Natural killer cell (primary cell): ENCODE results near the gene CEP131. TPM values are rescaled to one million over a fixed set of nuclear protein-coding genes. Genes with fewer than 3 reads are reported as not detected.

Experiments
- ATAC-seq, 3 donors: fragments of 150-1000 bp in 2 of 3; fragments of 200-7000 bp in 1 of 3; cut with Tn5 transposase; 1 replicate in 1 of 3; 2 replicates in 2 of 3; pipeline ENCODE4 v1.10.0; 2021; ENCODE audit warnings: mild to moderate bottlenecking in 2 of 3, moderate library complexity in 2 of 3
- DNase-seq, 2 donors: peaks; one replicate each; pipeline versions ENCODE4 v3.0.0 to v3.0.0-alpha.2; 2013 to 2021; ENCODE audit warnings: mixed read lengths in 1 of 2
- H3K27ac ChIP-seq: one replicate; pipeline ENCODE4 v1.5.1; 2013; ENCODE audit warnings: mild to moderate bottlenecking, low read length
- H3K27me3 ChIP-seq: one replicate; pipeline ENCODE4 v1.6.1; 2013; ENCODE audit warnings: low read length; ENCODE audit not compliant: control insufficient read depth, insufficient read depth
- H3K36me3 ChIP-seq: one replicate; pipeline ENCODE4 v1.6.1; 2013; ENCODE audit warnings: low read length; ENCODE audit not compliant: control insufficient read depth, insufficient read depth
- H3K4me1 ChIP-seq: one replicate; pipeline ENCODE4 v1.6.1; 2013; ENCODE audit warnings: low read length; ENCODE audit not compliant: control insufficient read depth, insufficient read depth
- H3K4me3 ChIP-seq: one replicate; pipeline ENCODE4 v1.5.1; 2013; ENCODE audit warnings: low read length
- H3K9me3 ChIP-seq: one replicate; pipeline ENCODE4 v1.6.1; 2013; ENCODE audit warnings: low read length; ENCODE audit not compliant: control insufficient read depth, insufficient read depth
- H3K27ac Mint-ChIP-seq, 2 donors: one replicate each; pipeline ENCODE4 v1.8.0; 2022; ENCODE audit warnings: mild to moderate bottlenecking in 2 of 2, mixed read lengths in 2 of 2, moderate library complexity in 1 of 2
- H3K27me3 Mint-ChIP-seq, 2 donors: one replicate each; pipeline ENCODE4 v1.8.0; 2022; ENCODE audit warnings: low read depth in 2 of 2, mixed read lengths in 2 of 2
- H3K36me3 Mint-ChIP-seq: one replicate; pipeline ENCODE4 v1.8.0; 2022; ENCODE audit warnings: mixed read lengths
- H3K4me1 Mint-ChIP-seq, 2 donors: one replicate each; pipeline ENCODE4 v1.8.0; 2022; ENCODE audit warnings: mixed read lengths in 2 of 2
- H3K4me3 Mint-ChIP-seq: one replicate; pipeline ENCODE4 v1.8.0; 2022; ENCODE audit warnings: mild to moderate bottlenecking, moderate library complexity, mixed read lengths
- H3K9me3 Mint-ChIP-seq, 2 donors: one replicate each; pipeline ENCODE4 v1.8.0; 2022; ENCODE audit warnings: mixed read lengths in 2 of 2
- WGBS: methylation state at CpG from one replicate; pipeline ENCODE4 v1.1.7; 2013; ENCODE audit warnings: missing lambda C conversion rate; ENCODE audit not compliant: insufficient coverage; 5-methylcytosine and 5-hydroxymethylcytosine counted together
- intact Hi-C: fragments of 100-400 bp; cut with micrococcal nuclease; formaldehyde crosslinking; loops from one replicate; pipeline ENCODE4 v1.14.2; 2022
- total RNA-seq, 4 donors: library from RNA; stranded (reverse); fragments of 120-200 nt in 1 of 4; gene quantifications; one replicate each; pipeline versions ENCODE4 v1.2.3 to v1.2.4, GENCODE V29; 2013 to 2022
- TF ChIP-seq, protein P1 (sequence below): fragments of 200-600 bp; IDR thresholded peaks from one replicate; pipeline ENCODE4 v1.8.0; 2022; ENCODE audit warnings: antibody characterized with exemption

The CEP131 gene
- total RNA-seq, 3 donors from 2014 or later (not counting 1 experiment from before 2014, with no cell fraction given) = 9.9 to 11.4 (median 10.0) TPM

DNA sequence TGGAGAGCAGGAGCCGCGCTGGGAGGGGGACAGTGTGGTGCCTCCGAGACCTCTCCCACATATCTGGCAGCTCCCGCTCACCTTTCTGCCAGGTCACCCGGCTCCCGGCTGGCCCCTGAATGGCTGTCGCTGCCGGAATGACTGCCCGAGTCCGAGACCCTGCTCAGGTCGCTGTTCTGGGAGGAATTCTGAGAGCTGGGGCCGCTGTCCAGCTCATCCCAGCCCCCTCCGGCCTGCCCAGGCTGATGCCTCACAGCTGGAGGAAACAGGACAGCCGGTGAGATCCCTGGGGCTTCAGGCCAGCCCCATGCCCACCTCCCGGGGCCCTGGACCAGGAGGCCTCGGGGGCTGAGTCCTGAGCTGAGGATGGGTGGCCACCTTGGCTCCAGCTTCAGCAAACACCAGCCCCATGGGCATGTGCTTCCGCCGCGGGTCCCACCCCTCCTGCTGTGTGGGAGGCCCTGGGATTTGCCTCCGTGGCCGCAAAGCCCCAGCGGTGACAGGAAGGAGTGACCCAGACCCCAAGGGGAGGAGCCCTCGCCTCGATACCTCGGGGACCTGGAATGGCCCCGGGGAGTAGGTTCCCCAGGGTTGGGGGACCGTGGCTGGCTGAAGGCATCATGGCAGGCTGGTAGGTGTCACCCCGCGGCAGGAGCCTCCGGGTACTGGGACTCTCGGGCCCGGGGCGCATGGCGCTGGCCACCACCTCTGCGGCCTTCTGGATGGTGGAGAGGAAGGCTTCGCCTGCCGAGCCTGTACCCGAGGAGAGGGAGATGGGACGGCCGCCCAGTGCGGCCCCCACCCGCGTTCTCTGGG, 9.2 kb upstream of the CEP131 start:
- H3K27ac Mint-ChIP-seq = no peak overlapping the region
- WGBS = 96% methylated on average over 43 of the region's 43 CpGs

DNA sequence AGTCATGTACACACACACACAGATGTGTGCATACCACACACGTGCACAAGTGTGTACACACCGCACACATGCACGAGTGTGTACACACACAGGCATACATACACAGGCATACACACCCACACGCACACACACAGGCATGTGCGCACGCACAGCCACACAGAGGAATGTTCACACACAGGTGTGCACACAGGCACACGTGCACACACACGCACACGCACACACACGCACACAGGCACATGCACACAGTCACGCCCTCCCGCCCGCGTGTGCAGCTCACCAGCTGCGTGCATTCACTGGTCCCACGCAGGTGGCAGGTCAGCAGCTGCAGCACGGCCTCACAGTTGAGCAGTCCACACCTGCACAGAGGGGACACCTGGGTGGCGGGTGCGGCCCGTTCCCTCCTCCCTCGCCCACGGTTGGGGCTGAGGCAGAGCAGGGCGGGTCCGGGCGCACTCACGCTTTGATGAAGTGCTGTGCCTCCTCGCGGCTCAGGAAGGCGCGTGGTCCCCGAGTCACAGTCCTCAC, 8.4 kb upstream of the CEP131 start:
- no peaks in the 10 kb centered on the region for H3K27me3 Mint-ChIP-seq
- Histone ChIP-seq H3K27me3 (no peaks in the 10 kb centered on the region), H3K9me3 (no peaks in the 10 kb centered on the region), H3K36me3 (peaks cover 23% of the 10 kb centered on the region), H3K4me3 (no peak overlapping the region), H3K4me1 (peaks cover 16% of the 10 kb centered on the region), H3K27ac (no peak overlapping the region)
- peak in 1 of 3 donors; percentile 33 for ATAC-seq
- H3K4me1 Mint-ChIP-seq = peaks cover 25 to 32% of the 10 kb centered on the region in 2 donors
- WGBS = 94% methylated on average over 31 of the region's 31 CpGs
- H3K36me3 Mint-ChIP-seq = no peaks in the 10 kb centered on the region
- intact Hi-C loops = no loop called here
- H3K4me3 Mint-ChIP-seq = no peak overlapping the region
- DNase-seq = no peak
- H3K9me3 Mint-ChIP-seq = no peaks in the 10 kb centered on the region
- H3K27ac Mint-ChIP-seq = no peak overlapping the region
- TF ChIP-seq, protein P1, sequence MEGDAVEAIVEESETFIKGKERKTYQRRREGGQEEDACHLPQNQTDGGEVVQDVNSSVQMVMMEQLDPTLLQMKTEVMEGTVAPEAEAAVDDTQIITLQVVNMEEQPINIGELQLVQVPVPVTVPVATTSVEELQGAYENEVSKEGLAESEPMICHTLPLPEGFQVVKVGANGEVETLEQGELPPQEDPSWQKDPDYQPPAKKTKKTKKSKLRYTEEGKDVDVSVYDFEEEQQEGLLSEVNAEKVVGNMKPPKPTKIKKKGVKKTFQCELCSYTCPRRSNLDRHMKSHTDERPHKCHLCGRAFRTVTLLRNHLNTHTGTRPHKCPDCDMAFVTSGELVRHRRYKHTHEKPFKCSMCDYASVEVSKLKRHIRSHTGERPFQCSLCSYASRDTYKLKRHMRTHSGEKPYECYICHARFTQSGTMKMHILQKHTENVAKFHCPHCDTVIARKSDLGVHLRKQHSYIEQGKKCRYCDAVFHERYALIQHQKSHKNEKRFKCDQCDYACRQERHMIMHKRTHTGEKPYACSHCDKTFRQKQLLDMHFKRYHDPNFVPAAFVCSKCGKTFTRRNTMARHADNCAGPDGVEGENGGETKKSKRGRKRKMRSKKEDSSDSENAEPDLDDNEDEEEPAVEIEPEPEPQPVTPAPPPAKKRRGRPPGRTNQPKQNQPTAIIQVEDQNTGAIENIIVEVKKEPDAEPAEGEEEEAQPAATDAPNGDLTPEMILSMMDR = no peak

More for the DNA sequence above, 9.2 kb upstream of the CEP131 start:
- no peaks in the 10 kb centered on the region for H3K27me3 ChIP-seq
- TF ChIP-seq, protein P1 = no peak
- peaks cover 23% of the 10 kb centered on the region for H3K36me3 ChIP-seq
- intact Hi-C loops = no loop called here
- no peak overlapping the region for H3K27ac ChIP-seq
- H3K36me3 Mint-ChIP-seq = no peaks in the 10 kb centered on the region
- H3K4me1 Mint-ChIP-seq = peaks cover 25 to 36% of the 10 kb centered on the region in 2 donors
- H3K27me3 Mint-ChIP-seq = no peaks in the 10 kb centered on the region
- DNase-seq (no peak), ATAC-seq (no peak)
- no peak overlapping the region for H3K4me3 ChIP-seq
- no peaks in the 10 kb centered on the region for H3K9me3 Mint-ChIP-seq
- H3K4me1 ChIP-seq = peaks cover 22% of the 10 kb centered on the region
- H3K4me3 Mint-ChIP-seq = no peak overlapping the region
- no peaks in the 10 kb centered on the region for H3K9me3 ChIP-seq

DNA sequence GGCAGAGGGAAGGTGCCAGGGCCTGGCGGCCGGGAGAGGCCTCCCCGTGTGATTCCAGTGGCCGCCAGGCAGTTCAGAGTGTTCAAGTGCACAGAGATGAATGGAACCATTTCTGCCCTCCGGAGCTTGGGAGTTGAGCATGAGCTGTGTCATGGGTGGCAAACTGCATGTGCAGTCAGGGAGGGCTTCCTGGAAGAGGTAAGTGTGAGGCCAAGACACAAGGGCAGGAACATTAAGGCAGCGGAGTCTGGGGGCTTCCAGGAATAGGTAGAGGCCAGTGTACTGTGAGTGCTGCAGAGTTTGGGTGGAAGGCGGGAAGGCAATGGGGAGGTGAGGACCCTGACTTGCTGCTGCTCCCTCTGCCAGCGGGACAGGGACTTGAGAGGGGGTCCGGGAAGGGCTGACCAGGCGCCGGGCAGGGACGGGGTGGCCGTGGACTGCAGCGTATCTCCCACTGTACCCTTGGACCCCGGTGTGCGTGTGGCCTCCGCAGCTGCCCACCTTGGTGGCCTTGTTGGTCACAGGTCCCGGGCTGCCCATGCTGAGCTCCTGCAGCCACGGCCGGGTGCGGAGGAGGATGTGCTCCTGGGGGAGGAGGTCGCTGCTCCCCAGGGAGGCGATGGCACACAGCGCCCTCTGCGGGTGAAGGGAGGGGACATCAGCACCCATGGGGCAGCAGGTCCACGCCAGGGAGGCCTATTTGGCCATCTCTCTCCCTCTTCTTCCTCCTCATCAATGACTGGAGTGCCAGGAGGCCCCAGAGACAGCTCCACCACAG, 7.5 kb upstream of the CEP131 start:
- DNase-seq = no peak
- Mint-ChIP-seq H3K4me1 (peaks cover 23 to 27% of the 10 kb centered on the region in 2 donors), H3K4me3 (no peak overlapping the region), H3K36me3 (no peaks in the 10 kb centered on the region), H3K27me3 (no peaks in the 10 kb centered on the region), H3K27ac (peak overlapping the region in 1 of 2 donors; percentile 42), H3K9me3 (no peaks in the 10 kb centered on the region)
- H3K27me3 ChIP-seq = no peaks in the 10 kb centered on the region
- H3K4me1 ChIP-seq = peaks cover 16% of the 10 kb centered on the region
- no peak for ATAC-seq
- no peak overlapping the region for H3K4me3 ChIP-seq
- H3K36me3 ChIP-seq = peaks cover 23% of the 10 kb centered on the region
- no peak overlapping the region for H3K27ac ChIP-seq
- TF ChIP-seq, protein P1 = no peak
- 97% methylated on average over 26 of the region's 26 CpGs for WGBS
- no peaks in the 10 kb centered on the region for H3K9me3 ChIP-seq
- intact Hi-C loops = no loop called here
